ENCODE measurements around the gene ANXA4.
A peak's percentile ranks its signal among the peaks of the same experiment; 100 is the strongest.
"Not testable (repeated sequence)": the region's sequence is repeated elsewhere in the genome, so short reads cannot be mapped to it uniquely, and the experiment has no call there.

Gene ANXA4

DNA sequence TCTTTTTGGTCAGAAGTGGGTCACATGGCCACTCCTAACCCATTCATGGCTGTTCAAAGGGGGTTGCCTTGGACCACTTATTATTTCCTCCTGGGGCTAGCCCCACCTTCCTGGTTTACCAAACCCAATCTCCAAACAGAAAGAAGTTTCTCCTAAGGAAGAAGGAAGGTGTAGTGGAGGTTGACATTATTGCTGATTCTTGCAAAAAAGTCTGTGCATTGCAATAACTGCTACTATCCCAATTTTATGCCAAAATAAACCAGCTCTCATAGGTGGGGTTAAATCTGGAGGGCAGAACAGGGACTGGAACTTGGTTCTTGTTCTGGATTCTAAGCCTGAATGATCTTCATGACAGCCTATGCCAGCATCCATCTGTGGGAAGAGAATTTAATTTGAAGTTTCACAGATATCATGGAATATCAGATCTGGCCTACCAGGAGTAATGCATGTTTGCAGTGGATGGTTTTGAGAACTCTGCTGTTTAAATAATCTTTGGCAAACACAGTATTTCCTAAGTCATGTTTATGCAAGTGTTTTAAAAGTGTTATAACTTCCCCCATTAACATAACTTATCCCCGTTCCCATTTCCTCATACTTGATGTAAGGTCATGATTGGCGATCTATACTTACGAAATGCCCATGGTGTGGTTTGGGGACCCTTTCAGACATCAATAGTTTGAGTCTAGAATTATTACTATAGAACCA is 11.9 kb downstream of the ANXA4 start:
- DNase-seq (ENCODE audit: extremely low read depth in 1 of 2, low read depth in 1 of 2): no peak

DNA sequence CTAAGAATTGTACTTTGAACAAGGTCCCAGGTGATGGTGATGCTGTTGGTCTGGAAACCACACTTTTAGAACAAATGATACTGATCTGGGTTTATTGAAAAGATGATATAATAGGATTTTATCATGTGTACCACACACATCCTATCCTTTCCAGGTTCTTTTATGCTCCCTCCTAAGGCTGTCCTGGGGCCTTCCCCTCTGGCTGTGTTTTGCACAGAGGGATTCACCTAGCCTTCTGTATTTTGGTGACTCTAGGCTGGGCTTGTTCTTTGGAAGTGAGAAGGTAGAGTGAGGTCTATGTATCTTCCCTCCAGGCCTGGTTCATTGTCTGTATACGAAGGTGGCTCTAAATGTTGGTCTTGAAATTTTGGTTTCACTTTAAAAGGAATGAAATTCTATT is 12.7 kb downstream of the ANXA4 start:
- DNase-seq (ENCODE audit: extremely low read depth in 1 of 2, low read depth in 1 of 2): no peak

DNA sequence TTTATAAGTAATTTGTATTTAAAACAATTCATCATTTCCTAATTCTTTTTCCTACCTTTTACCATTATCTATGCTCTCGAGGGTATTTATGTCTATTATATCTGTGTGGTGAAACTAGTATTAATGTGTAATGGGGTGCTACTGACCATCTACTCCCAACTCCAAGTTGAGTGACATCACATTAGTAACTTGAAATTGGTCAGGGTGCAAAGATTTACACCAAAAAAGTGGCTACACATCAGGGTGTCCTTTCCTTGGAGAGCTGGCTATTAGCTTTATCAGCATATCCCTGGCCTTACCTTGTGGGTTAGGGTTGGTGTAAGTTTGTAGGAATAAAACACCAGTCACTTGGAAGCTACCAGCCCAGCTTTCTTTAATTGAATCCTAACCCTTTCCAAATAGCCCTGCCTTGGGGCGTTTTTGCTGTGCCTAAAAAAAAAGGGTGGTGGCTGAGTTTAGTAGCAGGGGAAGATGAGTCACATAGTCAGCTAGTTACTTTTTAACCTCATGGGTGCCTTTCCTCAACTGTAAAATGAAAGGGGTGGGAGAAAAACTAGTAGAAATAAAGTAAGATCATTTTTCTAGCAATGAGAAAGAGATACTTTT is 14.0 kb downstream of the ANXA4 start:
- no peak for DNase-seq (ENCODE audit: extremely low read depth in 1 of 2, low read depth in 1 of 2)

DNA sequence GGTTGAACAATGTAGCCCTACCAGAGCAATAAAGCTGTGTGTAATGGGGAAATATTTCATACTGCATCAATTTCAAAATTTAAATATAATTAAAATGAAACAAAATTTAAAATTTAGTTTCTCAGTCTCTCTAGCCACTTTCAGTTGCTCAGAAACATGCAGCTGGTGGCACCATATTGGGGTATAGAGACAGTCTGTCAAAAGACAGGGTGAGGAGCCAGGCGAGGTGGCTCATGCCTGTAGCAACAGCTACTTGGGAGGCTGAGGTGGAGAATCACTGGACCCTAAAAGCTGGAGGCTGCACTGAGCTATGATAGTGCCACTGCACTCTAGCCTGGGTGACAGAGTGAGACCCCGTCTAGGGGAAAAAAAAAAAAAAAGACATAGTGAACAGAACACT is 20.1 kb downstream of the ANXA4 start:
- no peak for DNase-seq (ENCODE audit: extremely low read depth in 1 of 2, low read depth in 1 of 2)

DNA sequence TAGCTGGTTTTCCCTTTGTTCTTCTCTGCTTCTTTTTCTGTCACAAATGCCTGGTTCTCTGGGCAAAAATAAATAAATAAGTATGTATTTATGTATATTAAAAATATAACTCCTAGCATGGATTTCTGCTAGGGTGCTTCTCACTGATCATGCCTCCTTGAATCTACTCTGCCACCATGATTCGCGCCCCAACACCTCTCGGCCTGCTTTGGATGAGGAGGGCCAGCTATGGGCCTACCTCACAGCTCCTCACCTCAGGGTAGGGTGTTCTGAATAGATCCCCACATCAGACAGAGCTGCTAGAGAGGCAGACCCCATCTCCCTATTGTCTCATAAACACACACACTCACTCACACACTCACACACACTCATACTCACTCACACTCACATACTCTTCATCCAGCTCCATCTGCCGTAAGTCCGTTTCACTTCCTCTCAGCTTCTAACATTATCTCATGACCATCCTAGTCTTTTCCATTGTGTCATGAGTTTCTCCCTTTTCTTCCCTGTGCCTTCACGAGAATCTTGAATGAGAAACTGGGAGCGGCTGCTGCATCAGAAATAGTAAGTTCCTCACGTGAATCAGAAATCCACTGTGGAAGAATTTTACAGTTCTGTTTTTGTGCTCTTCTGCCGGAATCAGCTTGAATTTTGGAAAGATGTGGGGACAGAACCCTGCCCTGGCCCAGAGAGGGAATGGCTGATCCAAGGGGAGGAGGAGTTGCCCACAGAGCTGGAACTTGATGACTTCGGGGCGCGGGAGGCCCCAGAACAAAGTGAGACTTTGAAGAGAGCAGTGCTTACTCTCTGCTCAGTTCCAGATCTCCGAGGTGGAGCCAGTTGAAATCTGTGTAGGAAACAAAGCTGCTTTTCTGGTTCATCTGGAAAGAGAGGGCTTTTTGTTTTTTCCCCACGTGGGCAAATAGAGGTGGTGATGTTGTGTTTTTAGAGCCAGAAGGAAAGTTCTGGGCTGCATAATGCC is 20.9 kb downstream of the ANXA4 start:
- no peak for DNase-seq (ENCODE audit: extremely low read depth in 1 of 2, low read depth in 1 of 2)

DNA sequence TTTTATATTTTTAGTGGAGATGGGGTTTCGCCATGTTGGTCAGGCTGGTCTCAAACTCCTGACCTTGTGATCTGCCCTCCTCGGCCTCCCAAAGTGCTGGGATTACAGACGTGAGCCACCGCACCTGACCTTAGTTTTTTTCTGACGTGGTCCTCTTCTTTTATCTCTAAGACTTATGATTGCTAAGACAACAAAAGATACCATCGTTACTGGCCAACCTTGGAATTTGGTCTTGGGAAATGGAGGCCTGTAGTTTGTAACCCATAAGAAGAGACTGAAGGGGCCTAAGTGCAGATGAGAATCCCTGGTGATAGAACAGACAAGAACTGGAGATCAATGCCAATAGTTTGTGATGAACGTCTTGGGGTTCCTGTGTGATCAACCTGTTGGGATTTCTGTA is 21.9 kb downstream of the ANXA4 start:
- not testable (repeated sequence) for DNase-seq (ENCODE audit: extremely low read depth in 1 of 2, low read depth in 1 of 2)

DNA sequence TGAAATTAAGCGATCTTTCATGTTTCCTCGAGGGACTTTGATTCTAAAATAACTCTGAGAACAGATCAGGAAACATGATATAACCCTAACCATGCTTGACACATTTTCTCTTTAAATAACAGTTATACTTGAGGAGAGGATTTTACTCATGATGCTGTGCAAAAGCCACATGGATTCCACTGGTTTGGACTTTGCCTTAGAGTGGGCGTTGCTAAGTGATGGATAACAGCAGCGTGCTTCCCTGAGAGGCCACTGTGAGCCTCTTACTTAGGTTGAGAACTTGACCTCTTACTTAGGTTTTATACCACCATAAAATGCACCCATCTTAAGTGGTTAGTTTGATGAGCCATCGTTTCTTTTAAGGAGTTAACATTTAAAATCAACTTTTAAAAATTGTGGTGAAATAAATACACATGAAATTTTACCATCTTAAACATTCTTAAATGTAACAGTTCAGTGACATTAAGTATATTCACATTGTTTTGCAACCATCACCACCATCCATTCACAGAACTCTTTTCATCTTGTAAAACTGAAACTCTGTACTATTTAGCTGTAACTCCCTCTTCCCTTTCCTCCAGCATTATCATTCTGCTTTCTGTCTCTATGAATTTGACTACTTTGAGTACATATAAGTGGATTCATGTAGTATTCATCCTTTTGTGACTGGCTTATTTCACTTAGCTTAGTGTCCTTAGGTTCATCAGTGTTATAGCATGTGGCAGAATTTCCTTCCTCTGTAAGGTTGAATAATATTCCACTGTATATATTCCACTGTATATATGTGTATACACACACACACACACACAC is 22.6 kb downstream of the ANXA4 start:
- no peak for DNase-seq (ENCODE audit: extremely low read depth in 1 of 2, low read depth in 1 of 2)

DNA sequence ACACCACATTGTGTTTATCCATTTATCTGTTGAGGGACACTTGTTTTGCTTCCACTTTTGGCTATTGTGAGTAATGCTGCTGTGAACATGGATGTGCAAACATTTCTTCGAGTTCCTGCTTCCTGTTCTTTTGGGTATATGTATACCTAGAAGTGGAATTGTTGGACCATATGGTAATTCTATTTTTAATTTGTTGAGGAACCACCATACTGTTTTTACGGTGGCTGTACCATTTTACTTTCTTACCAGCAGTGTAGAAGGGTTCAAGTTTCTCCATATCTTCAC is 23.1 kb downstream of the ANXA4 start:
- no peak for DNase-seq (ENCODE audit: extremely low read depth in 1 of 2, low read depth in 1 of 2)

DNA sequence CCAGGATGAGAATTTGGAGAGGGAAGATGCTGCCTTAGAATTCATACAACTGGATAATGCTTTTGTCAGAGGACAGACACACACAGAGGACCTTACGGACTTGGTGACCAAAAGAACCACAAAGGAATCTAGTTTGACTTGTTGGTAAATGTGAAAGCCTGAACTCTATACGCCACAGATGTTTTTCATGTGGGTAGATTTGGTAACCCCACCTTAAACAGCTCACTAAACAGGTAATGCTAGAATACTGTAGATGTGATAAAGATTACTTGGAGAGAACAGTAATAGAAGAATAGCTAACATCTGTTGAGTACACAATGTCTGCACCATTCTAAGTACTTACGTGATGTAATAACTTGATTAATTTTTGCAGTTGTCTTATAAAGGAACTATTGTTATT is 24.1 kb downstream of the ANXA4 start:
- no peak for DNase-seq (ENCODE audit: extremely low read depth in 1 of 2, low read depth in 1 of 2)

DNA sequence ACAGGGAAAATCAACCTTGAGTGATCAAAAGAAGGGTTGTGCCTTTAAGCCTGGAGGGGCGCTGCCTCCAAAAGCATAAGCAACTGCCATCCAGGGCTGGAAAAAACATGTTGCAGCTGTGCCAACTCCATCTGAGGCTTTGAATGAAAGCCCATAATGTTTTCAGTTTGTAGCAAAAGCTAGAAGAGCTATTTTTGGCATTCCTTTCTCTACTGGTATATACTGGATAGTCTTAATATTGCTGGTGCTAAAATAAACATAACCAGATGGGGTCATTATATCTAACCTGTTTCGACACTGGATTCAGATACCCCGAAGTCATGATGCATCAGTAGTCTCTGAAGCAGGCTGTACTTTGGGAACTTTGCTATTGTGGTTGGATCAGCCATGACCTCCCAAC is 25.1 kb downstream of the ANXA4 start:
- DNase-seq (ENCODE audit: extremely low read depth in 1 of 2, low read depth in 1 of 2): no peak

DNA sequence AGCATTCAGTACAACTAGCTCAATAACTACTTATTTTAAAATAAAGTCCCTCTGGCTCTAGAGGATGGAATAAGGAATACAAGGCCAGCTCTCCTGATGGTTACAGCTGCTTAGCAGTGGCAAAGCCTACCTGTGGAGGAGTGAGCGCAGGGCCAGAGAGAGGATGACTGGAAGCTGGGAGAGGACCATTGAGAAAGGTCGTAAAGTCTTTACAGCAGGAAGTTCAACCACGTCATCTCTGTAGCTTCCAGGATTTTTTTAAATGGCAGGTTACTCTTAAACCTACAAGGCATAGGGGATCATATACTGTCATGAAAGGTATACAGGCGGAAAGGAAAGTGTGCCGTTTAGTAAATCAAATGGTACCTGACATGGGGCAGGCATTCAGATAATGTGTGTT is 26.3 kb downstream of the ANXA4 start:
- DNase-seq (ENCODE audit: extremely low read depth in 1 of 2, low read depth in 1 of 2): no peak

DNA sequence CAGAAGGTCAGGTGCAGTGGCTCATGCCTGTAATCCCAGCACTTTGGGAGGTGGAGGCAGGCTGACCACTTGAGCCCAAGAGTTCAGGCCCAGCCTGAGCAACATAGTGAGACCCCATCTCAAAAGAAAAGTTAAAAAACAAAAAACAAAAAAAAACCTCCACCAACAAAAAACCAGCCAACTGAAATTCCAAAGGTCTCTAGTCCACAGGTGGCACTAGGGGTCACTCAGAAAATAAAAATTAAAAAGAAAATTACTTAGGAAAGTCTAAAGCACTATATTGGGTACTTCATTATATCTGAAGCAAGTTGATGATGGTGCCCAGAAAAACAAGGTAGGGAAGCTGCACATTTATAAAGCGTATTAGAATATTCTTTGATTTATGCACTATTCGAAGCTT is 26.9 kb downstream of the ANXA4 start:
- DNase-seq (ENCODE audit: extremely low read depth in 1 of 2, low read depth in 1 of 2): no peak

DNA sequence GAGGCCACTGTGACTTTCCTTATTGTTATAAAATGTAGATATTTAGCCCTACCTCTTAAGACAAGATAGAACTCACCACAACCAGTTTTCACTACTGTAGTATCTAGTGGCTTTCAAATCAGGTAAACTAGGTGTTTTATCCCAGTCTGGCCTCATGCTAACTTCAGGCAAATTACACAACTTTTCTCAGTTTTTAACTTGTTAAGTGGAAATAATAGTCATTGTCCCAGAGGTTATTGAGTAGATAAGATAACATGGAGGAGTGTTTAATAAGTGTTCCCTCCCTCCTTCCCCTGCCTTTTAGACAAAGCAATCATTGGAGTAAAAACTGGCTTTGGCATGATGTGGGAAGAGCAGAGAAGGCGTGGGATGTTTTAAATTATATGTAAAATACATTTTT is 27.3 kb downstream of the ANXA4 start:
- DNase-seq (ENCODE audit: extremely low read depth in 1 of 2, low read depth in 1 of 2): no peak

DNA sequence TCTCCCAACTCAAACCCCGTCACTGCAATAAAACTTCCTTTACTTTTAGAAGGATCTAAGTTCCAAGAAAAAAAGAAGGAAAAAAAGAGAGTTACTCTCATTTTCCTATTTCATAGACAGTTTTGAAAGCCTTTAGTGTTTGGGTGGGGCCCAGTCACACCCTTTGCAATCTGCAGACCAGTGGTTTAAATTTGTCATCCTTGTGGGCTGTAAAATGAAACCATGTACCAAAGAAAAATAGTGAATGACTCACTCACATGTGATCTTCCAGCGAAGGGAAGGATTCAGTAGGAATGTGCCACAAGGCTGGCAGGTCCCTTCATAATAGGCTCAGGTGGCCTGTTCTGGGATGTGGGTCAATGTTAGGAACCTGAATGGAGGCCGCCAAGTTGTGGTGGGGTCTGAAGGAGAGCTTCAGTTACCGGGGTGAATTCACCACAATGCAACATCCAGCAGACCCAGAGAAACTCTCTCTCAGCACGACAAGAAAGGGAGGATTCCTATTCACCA is 28.3 kb downstream of the ANXA4 start:
- no peak for DNase-seq (ENCODE audit: extremely low read depth in 1 of 2, low read depth in 1 of 2)

DNA sequence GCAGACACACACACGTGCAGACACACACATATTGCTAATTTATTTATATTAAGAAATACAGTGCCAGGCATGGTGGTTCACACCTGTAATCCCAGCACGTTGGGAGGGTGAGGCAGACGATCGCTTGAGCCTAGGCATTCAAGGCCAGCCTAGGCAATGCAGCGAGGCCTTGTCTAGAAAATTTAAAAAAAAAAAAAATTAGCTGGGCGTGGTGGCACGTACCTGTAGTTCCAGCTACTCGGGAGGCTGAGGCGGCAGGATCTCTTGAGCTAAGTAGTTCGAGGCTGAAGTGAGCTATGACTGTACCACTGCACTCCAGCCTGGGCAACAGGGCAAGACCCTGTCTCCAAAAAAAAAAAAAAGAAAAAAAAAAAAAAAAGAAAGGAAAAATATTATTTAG is 28.8 kb downstream of the ANXA4 start:
- DNase-seq (ENCODE audit: extremely low read depth in 1 of 2, low read depth in 1 of 2): no peak

DNA sequence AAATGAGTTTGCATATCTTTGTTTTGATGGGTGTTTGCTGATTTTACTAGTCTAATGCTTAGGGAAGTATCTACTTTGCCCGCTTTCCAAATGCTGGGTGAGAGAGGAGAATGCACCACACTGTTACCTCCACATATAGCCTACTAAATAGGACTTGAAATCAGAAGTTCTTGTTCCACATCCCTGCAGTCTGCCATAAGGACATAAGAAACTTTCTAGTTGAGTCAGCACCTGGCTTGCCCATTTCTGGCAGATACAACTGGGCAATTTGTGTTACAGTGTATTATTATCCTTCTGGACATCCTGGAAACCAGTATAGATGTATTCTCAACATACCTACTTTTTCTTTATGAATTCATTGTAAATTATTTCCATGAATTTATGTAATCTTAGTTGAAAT is 29.5 kb downstream of the ANXA4 start:
- no peak for DNase-seq (ENCODE audit: extremely low read depth in 1 of 2, low read depth in 1 of 2)

DNA sequence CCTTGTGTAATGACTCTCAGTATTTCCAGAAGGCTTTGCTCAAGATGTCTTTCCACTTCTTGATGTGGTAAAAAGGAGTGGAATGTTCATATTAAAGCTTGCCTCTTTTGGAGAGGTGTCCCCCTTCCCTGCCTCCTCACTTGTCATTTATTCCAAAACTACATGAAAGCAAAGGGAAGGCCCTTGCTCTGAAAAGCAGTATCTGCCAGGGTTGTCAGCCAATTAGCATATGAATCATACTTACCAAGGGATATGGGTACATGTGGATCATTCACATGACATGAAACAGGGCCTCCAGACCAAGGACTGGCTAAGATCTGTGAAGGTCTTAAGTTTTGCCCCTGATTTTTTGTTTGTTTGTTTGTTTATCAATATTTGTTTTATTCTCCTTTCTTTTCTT is 31.3 kb downstream of the ANXA4 start:
- no peak for DNase-seq (ENCODE audit: extremely low read depth in 1 of 2, low read depth in 1 of 2)

DNA sequence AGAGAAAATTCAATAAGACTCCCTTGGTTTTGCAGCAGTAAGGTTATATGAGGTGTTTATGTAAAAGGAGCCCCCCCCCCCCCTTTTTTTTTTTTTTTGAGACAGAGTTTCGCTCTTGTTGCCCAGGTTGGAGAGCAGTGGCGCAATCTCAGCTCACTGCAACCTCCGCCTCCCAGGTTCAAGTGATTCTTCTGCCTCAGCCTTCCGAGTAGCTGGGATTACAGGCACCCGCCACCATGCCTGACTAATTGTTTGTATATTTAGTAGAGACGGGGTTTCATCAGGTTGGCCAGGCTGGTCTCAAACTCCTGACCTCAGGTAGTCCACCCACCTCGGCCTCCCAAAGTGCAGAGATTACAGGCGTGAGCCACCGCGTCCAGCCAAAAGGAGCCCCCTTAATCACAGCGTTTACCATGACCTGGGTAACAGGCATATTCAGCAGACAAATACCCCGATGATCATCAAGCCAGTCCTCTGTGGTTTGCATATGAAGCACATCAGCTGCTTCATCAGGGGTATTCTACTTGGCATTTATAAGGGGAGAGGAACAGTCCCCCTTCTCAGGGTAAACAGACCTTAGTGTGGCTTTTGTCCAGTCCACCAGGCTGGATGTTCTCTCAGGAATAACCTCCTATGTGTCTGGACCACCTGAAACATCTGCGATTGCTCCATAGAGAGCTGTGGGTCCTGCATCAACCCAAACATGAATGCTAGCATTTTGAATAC is 32.5 kb downstream of the ANXA4 start:
- not testable (repeated sequence) for DNase-seq (ENCODE audit: extremely low read depth in 1 of 2, low read depth in 1 of 2)

DNA sequence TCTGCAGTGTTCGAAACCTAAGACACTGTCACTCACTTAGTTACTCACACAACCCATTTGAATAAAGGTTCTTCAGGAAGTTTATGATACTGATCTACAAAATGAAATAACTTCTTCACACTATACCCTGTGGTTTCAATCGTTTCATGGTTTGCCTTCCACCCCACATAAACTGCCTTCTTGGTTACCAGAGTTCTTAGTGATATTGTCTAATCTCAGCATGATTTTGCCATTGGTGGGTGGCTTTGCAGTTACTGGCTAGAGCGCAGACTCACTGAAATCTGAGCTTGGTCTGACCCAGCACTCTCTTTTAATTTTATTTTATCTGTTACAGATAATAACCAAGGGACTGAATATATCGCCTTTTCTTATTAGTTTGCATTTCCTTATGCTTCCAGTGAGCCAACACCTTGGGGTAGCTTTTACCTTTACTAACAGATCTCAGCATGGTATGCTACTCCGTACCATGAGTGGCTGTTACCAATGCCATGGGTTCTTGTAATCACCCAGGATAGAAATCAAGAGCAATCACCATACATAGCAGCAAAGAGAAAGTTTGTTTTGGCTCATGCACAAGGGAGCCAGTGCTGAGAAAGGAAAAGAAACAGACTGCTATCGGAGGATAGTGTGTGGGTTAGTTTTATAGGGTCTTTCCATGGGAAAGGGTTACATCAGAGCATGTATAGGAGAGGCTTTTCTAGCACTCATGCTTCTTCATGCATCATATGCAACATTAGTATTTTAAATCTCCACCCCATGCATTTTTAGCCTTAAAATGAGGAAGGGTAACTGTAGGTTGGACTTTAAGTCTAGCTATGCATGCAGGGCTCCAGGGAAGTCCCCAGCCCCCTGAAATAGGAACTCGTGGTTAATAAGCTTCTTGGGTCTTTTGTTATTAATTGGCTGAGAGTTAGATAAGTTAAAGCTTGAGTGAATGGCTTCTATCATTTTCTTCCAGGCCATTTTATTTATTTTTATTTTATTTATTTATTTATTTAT is 33.3 kb downstream of the ANXA4 start:
- DNase-seq (ENCODE audit: extremely low read depth in 1 of 2, low read depth in 1 of 2): peak in 1 of 2 donors; percentile 30

Measured in stimulated activated CD8-positive, alpha-beta memory T cell treated with anti-CD3 and anti-CD28 coated beads, Interleukin-7, amount 100 ng/mL, for 48 hours (primary cell).